Activated CD4-positive, alpha-beta T cell treated with anti-CD3 and anti-CD28 coated beads, Interleukin-10, Interleukin-2, amounts not matched to agents 100 ng/mL and 50 ng/mL, durations not matched to agents 16 hours and 8 hours (primary cell): ENCODE results near the gene IGFN1.

Experiments
- DNase-seq: peaks from one replicate; pipeline ENCODE4 v3.0.0-alpha.2; 2020

Gene IGFN1

DNA sequence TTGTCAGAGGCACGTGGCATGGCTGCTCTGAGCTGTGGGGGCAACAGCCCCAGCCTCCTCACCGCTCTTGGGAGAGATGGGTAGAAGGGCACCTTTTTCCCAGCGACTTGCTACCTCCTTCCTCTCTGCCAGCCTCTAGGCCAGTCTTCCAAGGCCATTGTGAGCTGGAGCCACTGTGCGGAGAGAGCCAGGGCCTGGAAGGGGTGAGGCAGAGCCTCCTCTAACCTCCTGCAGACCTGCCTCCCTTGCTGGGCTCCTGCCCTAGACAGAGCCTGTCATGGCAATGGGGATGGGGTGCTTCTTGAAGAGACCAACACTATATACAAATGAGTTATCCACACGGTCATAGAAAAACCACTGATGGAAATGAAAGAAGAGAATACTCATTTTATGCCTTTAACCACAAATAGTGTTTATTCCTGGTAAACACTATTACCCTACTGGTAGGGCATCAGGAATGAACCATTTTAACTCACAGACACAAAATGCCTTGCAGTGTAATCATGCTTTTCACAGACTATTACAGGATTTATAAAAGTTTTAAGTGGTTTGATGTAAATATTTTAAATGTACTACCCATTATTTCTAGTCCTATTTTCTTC lies 5.0 kb upstream of the IGFN1 start:
- peak; percentile 11 for DNase-seq

GRCh38 chr1:201186192-201186591 lies 4.4 kb upstream of the IGFN1 start:
- DNase-seq, result no peak

DNA sequence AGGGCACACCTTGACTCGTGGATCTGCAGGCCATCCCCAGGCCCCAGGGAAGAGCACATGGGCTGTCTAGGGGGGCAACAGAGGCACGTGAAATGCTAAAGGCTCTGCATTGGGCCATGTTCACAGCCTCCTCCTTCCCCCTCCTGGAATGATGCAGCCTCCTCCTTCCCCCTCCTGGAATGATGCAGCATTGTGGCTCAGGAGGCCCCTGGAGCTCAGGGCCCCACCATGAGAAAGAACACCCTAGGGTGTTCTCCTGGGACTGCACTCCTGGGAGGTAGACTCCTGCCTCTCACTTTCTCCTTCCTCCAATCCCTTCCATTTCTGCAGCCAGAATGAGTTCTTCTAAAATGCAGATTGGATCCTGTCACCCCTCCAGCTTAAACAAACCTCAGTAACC lies 1.5 kb upstream of the IGFN1 start:
- DNase-seq, result no peak

- no peak for DNase-seq
These were observed 619 bp upstream of the IGFN1 start for GRCh38 chr1:201190005-201190404.

DNA sequence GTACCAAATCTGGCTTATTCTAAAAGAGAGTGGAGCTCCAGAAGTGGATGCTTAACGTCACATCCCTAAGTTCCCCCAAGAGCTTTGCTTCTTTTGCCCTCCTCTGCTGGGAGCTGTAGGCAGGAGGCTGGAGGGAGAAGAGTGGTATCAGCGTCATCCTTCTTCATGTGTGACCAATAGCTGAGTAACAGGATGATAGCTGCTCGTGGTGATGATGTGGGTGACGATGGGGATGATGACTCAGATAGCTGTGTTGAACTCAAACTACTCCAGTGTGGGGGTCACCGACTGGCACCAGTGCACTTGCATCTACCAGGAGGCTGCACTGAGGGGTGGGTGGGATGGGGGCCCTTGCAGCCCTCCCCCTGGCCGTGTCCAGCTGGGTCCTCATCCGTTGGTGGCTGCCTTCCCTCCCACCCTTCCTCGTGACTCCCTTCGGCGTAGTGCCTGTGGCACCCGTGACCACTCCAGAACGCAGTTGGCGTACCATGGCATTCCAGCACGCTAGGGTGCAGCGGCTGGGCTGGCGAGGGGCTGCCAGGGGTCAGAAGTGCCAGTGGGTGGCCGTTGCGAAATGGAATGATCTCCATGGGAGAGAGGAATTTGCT lies 1.1 kb downstream of the IGFN1 start:
- DNase-seq, result peak; percentile 57

DNA sequence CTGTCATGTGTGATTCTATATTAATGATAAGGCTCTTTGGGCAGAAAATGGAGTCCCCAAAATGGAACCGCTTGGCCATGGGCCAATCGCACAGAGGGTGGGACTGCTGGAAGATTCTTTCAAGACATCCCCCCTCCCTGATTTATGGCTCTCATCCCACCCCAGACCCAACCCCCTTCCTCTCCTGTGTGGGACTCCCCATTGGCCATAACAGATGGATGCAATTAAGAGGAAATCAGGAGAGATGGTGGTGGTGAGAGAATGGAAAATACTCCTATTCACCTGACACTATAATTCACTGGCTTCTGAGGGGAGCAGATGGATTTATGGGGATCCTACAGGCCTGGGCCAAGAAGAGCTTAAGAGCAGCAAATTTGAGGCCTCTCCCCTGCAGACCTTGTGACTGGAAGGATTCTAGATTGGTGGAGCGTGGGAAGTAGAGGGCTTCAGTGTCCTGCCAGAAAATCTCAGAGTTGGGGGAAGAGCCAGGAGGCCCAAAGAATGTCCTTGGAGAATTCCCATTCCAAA lies 1.7 kb downstream of the IGFN1 start:
- no peak for DNase-seq

DNA sequence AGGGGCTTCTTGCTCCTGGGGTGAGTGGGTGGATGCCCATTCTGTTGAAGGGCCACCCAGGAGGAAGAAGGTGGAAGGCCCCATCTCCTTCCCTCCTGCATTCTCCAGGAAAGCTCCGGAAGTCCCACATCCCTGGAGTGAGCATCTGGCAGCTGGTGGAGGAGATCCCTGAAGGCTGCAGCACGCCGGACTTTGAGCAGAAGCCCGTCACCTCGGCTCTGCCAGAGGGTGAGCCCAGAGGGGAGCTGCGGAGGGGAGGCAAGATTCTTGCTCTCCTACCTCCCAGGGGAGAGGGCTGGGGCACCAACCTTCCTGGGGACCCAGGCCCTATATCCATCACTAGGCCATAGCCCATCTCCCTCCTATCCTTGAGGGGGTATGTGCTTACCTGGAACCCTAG lies 3.4 kb downstream of the IGFN1 start:
- DNase-seq, result no peak

- DNase-seq, result no peak
These were observed 8.0 kb downstream of the IGFN1 start for GRCh38 chr1:201198598-201198997.

DNA sequence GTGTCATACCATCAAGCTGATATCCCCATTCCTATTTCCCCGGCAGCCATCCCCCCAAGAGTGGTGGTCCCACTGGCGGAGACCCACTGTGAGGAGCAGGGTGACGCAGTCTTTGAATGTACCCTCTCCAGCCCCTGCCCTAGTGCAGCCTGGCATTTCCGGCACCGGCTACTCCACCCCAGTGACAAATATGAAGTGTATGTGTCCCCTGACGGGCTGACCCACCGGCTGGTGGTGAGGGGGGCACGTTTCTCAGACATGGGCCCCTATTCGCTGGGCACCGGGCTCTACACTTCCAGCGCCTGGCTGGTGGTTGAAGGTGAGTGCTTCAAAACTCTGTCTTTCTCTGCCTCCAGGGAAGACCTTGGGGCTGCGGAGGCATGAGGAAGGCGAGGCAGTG lies 14.4 kb downstream of the IGFN1 start:
- DNase-seq, result no peak

DNA sequence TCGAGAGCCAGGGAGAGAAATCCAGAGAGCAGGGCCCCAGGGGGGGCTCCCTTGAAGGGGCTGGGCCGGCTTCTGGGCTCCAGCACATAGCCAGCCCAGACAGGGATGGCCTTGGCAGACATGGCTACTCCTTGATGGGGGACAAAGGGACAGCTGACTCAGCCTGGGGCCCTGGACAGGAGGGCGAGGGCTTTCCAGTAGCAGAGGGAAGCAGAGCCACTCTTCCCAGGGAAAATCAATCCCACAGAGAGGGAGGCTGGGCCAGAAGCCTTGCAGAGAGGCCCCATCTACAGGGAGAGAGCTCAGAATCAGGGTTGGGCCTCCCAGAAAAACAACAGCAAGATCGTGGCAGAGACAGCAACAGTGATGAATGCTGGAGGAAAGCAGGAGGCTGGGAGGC lies 15.6 kb downstream of the IGFN1 start:
- no peak for DNase-seq

GRCh38 chr1:201207046-201207445 lies 16.4 kb downstream of the IGFN1 start:
- no peak for DNase-seq

GRCh38 chr1:201208236-201208635 lies 17.6 kb downstream of the IGFN1 start:
- no peak for DNase-seq

DNA sequence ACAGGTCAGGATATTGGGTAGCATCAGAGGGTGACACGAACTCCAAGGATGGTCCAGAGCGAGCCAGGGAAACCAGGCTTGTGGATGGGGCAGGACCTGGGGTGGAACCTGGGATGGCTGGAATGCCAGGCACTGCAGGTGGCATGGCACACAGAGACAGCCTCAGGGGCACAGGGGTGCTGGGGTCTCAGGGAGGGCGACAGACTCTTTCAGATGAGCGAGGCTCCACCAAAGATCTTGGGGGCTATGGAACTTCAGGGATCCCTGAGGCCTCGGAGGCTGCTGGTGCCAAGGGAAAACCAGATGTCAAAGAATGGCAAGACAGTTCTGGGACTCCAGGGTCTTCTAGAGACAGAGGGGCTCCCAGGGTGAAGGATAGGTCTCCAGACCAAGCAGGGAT lies 21.4 kb downstream of the IGFN1 start:
- no peak for DNase-seq

DNA sequence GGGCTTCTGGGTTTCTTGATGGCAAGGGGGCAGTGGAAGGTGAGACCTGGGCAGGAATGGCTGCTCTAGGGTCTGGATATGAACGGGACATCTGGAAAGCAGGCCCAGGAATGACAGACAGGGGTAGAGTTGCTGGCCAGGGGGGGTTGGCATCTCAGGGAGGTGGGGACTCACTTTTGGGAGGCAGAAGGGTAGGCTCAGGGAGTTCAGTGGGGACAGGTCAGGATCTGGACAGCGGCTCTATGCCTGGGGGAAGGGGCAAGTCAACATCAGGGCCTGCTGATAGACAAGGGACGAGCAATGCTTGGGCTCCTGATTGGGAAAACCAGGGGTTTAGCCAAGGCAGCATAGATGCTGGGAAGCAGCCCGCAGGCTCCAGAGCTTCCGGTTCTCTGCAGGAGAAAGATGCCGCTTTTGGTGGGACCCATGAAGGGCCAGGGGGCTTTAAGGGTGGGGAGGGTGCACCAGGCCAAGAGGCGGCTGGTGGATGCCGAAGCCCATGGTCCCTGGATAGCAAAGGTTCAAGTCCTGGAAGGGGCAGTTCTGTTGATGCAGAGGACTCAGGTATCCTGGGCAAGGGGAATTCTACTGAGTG lies 21.9 kb downstream of the IGFN1 start:
- DNase-seq, result no peak

- no peak for DNase-seq
These were observed 22.6 kb downstream of the IGFN1 start for GRCh38 chr1:201213106-201213770.

DNA sequence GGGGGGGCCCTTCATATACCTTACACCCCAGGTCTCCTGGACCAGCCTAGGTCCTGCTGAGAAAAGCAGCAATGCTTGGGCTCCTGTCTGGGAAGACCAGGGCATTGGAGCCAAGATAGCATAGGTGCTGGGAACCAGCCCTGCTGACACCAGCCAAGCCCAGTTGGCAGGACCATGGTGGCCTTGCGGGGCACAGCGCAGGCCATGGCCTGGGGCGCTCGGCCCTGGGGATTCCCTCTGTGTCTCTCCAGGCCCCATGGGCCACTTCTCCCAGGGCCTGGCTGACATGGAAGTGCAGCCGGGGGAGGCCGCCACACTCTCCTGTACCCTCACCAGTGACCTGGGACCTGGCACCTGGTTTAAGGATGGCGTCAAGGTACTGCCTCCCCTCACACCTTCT lies 23.3 kb downstream of the IGFN1 start:
- no peak for DNase-seq

DNA sequence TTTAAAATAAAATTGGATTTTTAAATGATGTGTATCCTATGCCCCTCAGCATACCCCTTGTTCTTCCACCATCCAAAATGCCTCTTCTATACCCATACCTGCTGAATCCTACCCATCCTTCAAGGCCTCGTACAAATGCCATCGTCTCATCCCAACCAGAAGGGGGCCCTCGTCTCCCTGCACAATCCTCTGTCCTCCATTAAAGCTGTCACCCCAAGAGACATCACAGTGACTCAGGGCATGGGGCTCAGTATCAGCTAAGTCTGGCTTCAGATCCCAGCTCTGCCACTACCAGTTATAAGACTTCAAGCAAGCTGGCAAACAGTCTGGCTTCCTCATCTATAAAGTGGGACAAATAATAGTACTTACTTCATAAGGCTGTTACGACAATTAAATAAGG lies 23.8 kb downstream of the IGFN1 start:
- DNase-seq, result no peak

DNA sequence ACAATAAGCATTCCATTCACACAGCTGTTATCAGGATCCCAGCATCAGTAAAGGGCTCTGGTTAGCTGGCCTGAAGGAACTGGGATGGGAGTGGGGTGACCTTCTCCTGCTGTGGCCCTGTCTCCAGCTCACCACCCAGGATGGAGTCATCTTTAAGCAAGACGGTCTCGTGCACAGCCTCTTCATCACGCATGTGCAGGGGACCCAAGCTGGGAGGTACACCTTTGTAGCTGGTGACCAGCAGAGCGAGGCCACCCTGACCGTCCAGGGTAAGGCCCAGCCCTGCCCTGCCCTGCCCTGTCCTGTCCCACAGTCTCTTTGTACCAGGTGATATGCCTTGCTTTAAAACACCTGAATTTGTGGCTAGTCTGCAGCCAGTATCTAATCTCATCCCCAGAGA lies 24.3 kb downstream of the IGFN1 start:
- no peak for DNase-seq

DNA sequence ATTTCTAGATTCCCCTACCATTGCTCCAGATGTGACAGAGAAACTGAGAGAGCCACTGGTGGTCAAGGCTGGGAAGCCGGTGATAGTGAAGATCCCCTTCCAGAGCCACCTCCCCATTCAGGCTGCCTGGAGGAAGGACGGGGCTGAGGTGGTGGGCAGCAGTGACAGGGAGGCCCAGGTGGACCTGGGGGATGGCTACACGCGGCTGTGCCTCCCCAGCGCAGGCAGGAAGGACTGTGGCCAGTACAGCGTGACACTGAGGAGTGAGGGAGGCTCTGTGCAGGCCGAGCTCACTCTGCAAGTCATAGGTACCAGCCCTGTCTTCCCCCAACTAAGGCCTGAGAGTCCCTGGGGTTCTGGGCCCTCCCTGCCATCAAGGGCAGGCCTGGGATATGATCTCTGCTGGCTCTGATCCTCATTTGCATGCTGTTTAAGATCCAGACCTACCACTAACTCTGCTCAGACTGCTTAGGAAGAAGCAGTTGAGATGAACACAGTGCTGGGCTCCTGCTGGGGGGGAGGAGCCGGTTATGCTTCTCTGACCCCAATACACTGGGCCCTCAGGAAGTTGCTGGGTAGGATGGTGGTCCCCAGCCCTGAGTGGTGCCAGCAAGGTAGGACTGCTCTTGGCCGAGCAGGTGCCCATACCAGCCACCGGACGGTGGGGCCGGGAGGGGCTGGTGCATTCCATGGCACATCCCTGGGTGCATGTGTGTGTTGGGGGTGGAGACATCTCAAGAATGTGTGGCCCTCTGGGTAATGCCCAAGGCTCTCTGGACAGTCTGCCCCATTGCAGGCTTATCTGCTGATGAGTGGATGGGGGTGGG lies 25.1 kb downstream of the IGFN1 start:
- DNase-seq, result no peak

DNA sequence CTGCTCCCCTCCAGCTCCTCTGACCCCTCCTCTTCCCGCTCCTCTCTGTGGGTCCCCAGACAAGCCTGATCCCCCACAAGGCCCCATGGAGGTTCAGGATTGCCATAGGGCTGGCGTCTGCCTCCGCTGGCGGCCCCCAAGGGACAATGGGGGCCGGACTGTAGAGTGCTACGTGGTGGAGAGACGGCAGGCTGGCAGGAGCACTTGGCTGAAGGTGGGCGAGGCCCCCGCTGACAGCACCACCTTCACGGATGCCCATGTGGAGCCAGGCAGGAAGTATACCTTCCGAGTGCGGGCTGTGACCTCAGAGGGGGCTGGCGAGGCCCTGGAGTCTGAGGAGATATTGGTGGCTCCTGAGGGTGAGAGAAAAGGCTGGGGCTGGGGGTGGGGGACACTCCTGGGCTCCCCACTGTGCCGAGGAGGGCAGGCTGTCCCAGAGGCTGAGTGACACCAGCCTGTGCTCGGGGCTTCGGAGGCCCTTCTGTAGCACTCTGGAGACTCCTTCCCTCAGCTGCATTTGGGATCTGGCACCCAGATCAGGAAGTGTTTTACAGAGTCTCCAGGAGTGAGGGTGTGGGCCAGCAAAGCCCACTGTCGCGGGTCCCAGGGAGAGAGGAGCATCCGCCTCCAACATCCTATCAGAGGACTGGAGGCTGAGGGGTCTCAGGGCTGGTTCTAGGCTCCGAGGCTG lies 25.9 kb downstream of the IGFN1 start:
- DNase-seq, result no peak

DNA sequence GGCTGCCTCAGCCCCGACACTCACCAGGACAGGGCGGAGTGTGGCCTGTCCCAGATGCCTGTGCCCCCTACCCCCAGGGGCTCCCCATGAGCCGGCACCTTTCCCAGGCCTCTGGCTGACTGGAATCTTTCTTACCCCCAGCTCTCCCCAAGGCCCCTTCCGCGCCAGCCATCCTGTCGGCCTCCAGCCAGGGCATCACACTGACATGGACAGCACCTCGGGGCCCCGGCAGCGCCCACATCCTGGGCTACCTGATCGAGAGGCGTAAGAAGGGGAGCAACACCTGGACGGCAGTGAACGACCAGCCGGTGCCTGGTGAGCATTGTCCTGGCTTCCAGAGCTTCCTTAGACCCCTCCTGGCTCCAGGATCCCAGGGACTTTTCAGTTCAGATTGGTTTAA lies 26.5 kb downstream of the IGFN1 start:
- DNase-seq, result no peak

GRCh38 chr1:201217851-201218250 lies 27.2 kb downstream of the IGFN1 start:
- no peak for DNase-seq

DNA sequence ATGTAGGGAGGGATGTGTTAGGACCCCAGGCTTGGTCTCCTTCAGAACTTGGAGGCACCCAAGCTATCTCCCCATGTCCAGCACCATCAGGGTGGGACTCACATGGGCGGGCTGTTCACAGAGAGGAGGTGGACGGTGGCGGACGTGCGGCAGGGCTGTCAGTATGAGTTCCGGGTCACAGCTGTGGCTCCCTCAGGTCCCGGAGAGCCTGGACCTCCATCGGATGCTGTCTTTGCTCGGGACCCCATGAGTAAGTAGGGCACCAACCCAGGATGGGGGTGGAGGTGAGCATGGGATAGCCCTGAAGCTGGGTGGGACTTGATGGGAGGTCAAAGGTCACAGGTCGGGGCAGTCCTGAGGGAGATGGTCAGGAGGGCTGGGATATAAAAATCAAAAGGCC lies 27.8 kb downstream of the IGFN1 start:
- no peak for DNase-seq
